Stimulated activated CD4-positive, alpha-beta T cell treated with anti-CD3 and anti-CD28 coated beads, Interleukin-12 subunit alpha, Interleukin-12 subunit beta, amount 100 ng/mL, for 4 hours (primary cell): Measurements from ENCODE around the gene DTNA.

ENCODE experiments used
- DNase-seq: peaks from one replicate; pipeline ENCODE4 v3.0.0-alpha.2; 2020

The DTNA gene

GRCh38 chr18:34773961-34774766, 64.1 kb downstream of the DTNA start:
- DNase-seq = no peak

- DNase-seq = no peak
Observed at GRCh38 chr18:34775461-34775860, 65.4 kb downstream of the DTNA start.

DNA sequence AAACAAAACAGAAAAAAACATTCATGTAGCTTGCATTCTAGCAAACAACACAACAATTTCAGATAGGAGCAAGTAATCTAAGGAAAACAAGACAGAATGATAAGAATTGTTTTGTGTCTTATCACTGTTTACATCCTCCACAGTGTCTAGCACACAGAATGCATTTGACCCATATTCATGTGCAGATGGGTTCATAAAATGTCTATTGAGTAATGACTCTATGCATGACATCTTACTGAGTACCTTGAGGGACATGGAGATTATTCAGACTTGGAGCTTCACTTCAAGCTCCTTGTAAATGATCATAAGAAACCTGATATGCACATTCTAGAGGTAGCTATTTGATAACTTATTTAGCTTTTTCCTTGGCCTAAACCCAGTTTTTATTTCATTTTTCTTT, 69.0 kb downstream of the DTNA start:
- no peak for DNase-seq

DNA sequence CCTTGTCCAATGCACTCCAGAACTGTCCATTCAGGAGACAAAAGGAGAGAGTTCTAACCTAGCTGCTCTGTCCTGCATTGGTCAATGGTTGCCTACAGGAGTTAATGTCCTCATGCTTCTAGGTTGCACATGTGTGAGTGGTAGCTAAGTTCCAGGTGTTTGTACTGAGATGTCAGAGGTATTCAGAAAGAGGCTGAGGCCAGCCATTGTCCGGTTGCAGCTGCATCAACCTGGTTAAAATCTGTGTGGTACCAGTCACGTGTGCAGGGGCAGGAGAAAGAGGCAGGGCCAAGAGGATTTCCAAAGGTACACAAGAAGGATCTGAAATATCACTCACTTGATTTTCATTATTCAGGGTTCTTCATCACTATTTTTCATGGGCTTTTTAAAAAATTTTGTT, 70.8 kb downstream of the DTNA start:
- no peak for DNase-seq

- DNase-seq = no peak
Observed at GRCh38 chr18:34783501-34783900, 73.4 kb downstream of the DTNA start.

DNA sequence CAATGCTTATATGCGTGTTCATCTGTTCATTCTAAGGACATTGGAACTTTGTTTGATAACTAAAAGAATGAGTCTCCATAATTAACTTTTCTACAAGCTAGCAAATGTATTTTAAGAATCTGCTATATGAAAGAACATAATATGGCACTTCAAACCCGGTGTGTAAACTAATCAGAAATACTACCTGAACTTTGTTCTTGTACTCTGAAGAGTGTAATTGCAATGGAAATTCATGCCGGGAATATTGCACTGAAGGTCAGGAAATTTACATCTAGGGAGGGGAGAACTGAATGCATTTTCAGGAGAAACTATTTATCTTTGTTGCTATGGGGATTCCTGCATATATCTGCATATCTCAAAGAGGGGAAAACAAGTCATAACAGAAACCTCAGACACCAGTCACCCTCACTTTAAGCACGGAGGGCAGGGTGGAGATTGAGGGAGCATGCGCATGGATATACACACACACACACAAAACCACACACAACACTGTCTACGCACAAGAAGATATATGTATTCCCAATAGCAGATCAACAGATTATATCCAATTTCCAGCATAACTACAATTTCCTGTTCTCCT, 76.2 kb downstream of the DTNA start:
- DNase-seq = no peak

- peak; percentile 10 for DNase-seq
Observed at GRCh38 chr18:34787931-34788532, 77.9 kb downstream of the DTNA start.

GRCh38 chr18:34789768-34790344, 79.8 kb downstream of the DTNA start:
- no peak for DNase-seq

DNA sequence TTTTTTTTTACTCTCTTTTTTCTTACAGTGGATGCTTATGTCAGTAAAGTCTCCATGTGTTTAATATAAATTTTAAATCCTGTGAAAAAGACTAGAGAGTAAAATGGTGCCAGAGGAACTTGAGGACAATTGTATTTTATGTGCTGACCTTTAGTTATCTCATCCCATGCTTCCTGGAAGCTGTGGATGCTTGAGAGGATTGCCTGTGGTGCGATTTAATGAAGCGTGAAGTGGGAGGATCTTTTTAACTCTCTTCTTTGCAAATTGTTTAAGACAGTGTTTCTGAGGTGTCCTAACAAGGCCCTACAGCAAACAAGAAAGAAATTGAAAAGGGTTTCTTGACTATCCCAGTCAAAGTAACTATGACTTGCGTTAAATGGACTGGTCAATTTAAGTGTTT, 84.2 kb downstream of the DTNA start:
- no peak for DNase-seq

GRCh38 chr18:34795070-34795732, 85.1 kb downstream of the DTNA start:
- no peak for DNase-seq

DNA sequence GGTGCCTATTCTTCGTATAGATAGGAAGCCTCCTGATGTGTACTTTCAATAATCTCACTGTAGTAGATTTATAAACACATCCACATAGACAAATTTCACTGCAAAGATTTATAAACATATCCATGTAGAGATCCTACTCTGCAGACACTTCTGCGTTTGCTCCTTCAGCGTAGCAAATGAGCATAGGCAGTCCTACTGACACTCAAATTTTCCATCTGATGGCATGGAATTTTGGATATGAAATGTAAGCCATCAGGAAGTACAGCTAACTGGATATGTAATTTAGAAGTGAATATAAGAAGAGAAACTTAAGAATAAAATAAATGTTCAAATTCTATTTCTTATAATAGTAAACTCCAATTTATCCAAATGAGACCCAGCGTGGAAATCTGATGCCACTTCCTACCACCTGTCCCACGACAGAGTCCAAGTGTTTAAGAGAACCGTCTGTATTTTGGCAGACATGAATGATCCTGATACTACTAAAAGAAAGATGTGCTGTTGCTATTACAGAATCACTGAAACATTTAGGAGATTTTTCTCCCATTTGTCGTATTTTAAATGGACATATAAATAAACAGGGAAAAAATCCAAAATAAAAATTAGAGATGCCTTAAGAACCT, 86.0 kb downstream of the DTNA start:
- no peak for DNase-seq

DNA sequence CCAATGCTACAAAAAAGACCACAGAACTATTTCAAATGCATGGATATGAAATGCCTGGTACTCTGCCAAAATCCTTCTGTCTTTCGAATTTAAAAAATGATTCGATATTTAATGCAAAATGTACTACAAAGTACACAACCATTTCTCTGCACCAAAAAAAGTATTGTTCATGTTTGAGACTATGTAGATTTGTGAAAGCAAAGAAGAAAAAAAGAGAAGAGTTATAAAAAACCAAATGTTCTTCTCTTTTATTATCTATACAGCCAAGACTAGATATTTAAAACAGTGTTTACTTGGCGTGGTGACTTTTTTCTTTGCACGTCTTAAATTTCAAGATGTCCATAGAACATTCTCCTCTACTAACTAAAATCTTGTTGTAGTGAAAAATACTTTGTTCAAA, 89.2 kb downstream of the DTNA start:
- DNase-seq = no peak

- no peak for DNase-seq
Observed at GRCh38 chr18:34800381-34800780, 90.3 kb downstream of the DTNA start.

DNA sequence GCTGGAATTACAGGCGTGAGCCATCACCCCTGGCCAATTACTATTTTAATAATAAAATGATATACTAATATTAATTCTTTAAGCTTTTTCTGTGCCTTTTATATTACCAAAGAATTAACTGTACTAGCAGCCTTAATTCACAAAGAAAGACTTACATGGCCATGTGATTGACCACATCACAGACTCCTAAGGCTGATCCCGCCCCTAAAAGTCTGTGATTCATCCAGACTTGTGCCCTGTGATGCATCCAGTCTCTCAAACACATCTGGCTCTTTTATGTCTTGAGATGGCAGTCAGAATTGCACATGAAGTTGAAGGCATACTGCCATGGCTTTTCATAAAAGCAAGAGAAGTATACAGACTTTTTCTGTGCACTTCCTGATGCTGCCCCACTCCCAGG, 91.7 kb downstream of the DTNA start:
- DNase-seq = no peak

DNA sequence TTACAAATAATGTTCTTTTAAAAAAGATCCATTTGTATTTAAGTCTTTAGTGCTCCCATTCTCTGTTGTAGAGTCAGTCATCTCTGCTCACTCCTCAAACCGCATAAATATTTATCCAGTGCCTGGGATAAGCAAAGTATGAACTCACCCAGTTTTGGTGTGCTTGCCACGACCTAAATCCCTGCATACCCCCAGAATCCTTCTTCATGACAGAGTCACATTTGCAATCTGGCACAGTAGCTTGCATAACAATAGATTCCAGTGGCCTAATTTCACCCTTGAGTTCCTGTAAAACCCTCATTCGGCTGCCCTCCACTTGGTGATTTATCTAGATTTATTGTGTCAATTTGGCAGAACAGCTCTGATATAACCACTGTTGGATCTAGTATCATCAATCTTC, 92.9 kb downstream of the DTNA start:
- no peak for DNase-seq

- no peak for DNase-seq
Observed at GRCh38 chr18:34803877-34804400, 93.8 kb downstream of the DTNA start.

- no peak for DNase-seq
Observed at GRCh38 chr18:34805103-34805877, 95.2 kb downstream of the DTNA start.

DNA sequence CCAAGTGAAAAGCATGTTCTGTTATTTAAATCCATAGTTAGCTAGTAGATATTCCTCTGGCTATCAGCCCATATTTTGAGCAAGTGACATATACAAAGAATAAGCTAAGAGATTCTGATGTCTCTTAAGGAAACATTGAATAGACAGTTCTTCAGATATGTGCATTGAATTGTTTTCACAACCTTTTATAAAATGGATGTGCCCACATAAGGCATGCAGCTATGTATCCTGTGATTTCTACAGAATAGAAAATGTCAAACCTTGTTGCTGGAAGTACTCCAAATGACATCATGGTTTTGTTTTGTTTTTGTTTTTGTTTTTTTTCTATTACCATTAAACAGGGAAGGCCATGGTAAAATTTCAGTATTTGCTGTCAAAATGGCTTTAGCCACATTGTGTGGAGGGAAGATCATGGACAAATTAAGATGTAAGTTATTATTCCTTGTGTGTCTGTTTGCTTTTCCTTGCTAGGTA, 95.8 kb downstream of the DTNA start:
- DNase-seq = no peak

DNA sequence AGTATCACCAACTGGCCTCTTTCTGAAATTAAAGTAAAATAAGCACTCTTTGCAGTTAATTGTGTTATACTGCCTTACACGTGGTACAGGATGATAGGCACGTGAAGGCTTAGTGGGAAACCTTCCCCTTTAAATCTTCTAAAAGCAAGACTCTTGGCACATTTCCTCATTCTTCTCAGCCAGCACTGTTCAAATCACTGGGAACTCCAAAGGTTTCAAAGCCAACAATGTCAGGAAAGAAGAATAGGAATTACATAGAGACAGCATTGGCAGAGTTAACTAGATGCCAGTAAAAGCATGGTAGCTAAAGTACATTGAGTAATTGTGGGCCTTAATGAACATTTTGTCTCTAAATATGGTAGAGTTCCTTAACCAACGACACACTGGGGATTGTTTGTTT, 96.4 kb downstream of the DTNA start:
- no peak for DNase-seq

DNA sequence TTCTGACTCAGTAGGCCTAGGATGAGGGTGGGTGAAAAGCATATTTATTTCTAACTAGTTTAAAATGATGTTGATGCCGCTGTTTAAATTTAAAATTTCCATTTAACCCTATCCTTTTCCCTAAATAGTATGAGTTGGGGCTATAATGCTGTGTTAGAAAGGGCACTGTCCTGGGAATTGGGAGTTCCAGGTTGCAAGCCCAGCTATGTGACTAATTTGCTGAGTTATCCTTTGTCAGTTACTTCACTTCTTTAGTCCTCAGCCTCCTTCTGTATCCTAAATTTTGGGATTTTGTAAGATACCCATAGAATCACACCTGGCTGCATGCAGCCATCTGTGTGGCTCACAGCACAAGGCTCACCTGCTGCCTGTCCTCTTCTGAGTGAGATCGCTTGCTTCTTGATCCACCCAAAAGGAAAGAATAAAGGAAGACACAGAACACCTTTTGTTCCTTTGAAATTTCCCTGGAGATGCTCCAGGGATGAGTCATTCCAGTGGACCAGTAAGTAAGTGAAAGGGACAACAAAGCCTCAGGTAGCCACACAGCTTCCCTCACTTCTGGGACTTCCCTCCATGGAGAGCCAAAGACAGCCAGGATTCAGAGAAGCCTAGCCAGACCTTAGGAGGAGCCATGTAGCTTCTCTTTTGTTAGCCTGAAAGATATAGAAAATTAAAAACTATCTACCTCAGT, 97.2 kb downstream of the DTNA start:
- no peak for DNase-seq

DNA sequence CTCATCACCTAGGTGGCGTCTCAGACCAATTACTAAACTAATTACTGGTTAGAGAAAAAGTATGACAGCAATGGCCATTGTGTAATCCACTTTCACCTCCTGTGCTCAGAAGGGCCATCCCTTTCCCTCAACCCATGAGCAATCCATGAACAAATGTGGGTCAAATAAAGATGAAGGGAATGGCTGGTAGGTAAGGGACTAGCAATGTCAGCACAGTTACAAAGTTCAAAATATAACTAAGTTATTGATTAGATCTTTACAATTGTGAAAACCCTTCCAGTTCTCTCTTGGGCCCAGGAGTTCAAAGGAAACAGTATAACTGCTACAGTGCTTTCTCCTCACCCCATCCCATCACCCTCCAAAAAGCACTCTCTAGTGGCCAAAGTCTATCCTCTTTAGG, 98.3 kb downstream of the DTNA start:
- DNase-seq = no peak
